Fibroblast of skin of right quadriceps (primary cell): Measurements from ENCODE around the gene CRIP3.

Experiments
- DNase-seq: peaks from one replicate; pipeline ENCODE4 v3.0.0-alpha.2; 2013

Gene CRIP3

GRCh38 chr6:43271103-43271815 lies 37.4 kb downstream of the CRIP3 start:
- no peak for DNase-seq

GRCh38 chr6:43269273-43270007 lies 39.2 kb downstream of the CRIP3 start:
- DNase-seq = peak; percentile 18

GRCh38 chr6:43268782-43269272 lies 39.8 kb downstream of the CRIP3 start:
- no peak for DNase-seq

DNA sequence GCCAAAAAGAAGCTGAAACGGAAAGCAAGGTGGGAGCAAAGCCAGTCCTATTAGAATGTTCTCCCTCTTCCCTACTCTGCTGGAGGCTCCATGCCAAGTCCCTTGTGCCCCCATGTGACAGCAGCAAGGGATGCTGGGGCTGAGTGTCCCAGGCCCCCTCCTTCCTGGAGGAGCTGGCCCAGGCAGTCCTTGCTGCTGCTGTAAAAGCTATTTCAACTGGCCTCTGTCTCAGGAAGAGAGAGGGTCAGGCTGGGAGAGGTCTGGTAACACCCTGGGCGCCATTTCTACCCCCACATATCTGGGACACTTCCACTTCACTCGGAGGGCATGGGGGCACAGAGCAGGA lies 40.3 kb downstream of the CRIP3 start:
- DNase-seq = no peak

GRCh38 chr6:43267619-43268354 lies 40.8 kb downstream of the CRIP3 start:
- DNase-seq = no peak

- DNase-seq = no peak
These were observed 43.1 kb downstream of the CRIP3 start for GRCh38 chr6:43265564-43265963.

GRCh38 chr6:43264599-43265145 lies 44.0 kb downstream of the CRIP3 start:
- DNase-seq = no peak

GRCh38 chr6:43263314-43264178 lies 45.1 kb downstream of the CRIP3 start:
- DNase-seq = peak; percentile 57

DNA sequence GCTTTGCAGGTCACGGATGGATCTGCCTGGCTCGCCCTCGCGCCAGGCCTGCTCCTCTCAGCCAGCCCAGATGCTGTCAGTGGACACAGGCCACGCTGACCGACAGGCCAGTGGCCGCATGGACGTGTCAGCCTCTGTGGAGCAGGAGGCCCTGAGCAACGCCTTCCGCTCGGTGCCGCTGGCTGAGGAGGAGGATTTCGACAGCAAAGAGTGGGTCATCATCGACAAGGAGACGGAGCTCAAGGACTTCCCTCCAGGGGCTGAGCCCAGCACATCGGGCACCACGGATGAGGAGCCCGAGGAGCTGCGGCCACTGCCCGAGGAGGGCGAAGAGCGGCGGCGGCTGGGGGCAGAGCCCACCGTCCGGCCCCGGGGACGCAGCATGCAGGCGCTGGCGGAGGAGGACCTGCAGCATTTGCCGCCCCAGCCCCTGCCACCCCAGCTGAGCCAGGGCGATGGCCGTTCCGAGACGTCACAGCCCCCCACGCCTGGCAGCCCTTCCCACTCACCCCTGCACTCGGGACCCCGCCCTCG lies 45.8 kb downstream of the CRIP3 start:
- no peak for DNase-seq

DNA sequence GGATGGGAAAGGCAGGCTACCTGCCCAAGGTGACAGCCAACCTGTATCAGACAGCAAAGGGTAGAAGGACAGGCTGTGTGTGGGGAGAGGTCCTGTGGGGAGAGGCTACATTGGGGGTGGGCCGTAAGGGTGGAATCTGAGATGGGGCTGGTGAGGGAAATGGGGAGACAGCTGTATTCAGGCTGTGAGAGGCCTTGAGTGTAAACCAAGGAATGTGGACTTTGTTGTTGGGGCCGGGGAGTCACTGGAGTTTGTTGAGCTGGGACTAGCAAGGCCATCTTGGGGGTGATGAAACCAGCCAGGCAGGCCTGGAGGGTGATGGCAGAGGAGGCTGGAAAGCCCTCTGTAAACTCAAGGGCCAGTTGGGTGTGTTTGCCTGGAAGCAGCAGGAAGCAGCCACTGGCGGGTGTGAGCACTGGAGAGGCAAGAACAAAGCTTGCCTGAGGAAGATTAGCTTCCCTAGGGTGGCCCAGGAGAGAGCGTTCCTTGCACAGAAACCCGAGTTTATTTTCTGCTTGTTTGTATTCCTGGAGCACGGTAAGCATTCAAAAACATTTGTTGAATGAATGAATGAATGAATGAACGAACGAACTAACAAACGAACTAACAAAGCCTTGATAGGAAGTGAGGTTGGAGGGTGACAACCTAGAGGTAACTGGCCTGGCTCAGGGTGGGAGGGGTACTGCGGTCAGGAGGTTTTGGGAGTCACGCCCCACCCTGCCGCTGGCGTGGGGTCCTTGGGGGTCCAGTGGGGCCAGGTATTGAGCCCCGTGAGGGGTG lies 46.4 kb downstream of the CRIP3 start:
- DNase-seq = no peak

- DNase-seq = no peak
These were observed 47.4 kb downstream of the CRIP3 start for GRCh38 chr6:43261198-43261597.

DNA sequence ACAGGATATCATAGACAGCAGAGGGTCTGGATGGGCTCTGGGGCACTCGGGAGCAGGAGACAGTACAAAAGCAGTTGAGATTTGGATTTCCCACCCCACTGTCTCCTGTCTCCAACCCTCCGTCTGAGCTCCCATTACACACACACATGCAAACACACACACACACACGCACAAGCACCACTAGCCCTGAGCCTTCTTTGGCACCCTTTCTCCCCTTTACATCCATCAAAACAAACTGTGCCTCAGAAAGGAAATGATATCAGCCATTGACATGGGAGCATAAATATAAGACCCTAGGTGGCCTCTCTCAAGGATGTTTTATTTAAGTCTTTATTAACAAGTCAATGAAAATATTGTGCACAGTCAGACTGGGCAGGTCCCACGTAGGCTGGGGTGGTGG lies 47.8 kb downstream of the CRIP3 start:
- no peak for DNase-seq

- DNase-seq = no peak
These were observed 49.6 kb downstream of the CRIP3 start for GRCh38 chr6:43258807-43259686.

DNA sequence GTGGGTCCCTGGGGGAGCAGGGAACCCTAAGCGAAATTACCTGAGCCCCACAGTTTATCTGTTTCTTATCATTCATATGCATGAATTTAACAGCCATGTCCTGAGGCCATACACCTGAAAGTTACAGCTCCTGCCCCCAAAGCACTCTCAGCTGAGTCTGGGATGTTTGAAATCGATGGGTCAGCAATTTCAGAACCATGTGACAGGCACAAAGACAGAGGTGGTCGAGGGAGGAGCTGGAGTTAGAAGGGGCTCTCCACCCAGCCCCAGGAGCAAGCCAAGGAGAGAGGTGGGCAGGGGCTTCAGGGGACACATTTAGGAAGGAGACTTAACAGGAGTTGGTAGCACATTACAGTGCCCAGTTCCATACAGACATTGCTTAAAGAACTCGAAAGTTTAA lies 50.4 kb downstream of the CRIP3 start:
- no peak for DNase-seq

DNA sequence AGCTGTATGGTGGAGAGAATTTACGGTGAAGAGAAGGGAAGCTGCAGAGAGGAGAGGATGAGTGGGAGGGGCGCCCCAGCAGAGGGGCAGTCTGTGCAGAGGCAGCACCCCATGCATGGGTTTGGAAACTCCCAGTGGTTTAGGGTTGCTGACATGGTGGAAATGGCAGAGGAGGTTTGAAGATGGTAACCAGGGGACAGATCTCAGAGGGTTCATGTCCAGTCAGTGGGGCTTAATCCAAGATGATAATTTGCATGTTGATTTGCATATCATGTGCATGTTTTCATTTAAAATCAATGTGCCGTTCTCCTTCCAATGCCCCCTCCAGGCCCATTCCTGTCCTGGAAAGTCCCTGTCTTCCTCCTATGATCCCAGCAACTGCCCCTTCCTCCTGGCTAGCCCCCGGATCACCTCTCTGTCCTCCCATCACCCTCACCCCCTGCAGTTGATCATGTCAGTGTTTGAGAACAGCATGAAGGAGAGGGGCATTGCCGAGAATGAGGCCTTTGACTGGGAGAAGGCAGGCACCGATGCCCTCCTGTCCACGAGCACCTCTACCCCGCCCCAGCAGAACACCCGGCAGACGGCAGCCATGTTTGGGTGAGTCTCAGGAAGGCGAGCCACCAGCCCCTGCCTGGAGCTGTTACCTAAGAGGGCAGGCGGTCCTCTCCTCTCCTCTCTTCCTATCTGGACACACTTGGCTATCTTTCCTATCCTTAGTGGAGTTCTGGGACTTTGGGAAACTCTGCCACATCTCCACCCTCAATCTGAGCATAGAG lies 51.1 kb downstream of the CRIP3 start:
- DNase-seq = no peak

GRCh38 chr6:43256670-43257366 lies 51.8 kb downstream of the CRIP3 start:
- no peak for DNase-seq
